Tibial artery (tissue), 4 donors: Measurements from ENCODE around the gene SCUBE1.

Experiments
- DNase-seq, 2 donors: peaks; one replicate each; pipeline ENCODE4 v3.0.0-alpha.2; 2019
- H3K27ac ChIP-seq, 2 donors: fragments of 200-600 bp; sonication (generic) in 1 of 2; 1 replicate in 1 of 2; 2 replicates in 1 of 2; pipeline ENCODE4 v1.5.1; 2018 to 2019; ENCODE audit warnings: mild to moderate bottlenecking in 1 of 2
- H3K27me3 ChIP-seq, 2 donors: fragments of 200-600 bp; sonication (generic) in 1 of 2; one replicate each; pipeline versions ENCODE4 v1.5.1 to v1.6.0; 2016 to 2019
- H3K36me3 ChIP-seq, 3 donors: fragments of 200-600 bp; sonication (generic) in 2 of 3; one replicate each; pipeline ENCODE4 v1.5.1; 2016 to 2019; ENCODE audit warnings: mild to moderate bottlenecking in 2 of 3
- H3K4me1 ChIP-seq, 4 donors: fragments of 200-600 bp; sonication (generic) in 2 of 4; 1 replicate in 3 of 4; 2 replicates in 1 of 4; pipeline ENCODE4 v1.5.1; 2016 to 2019
- H3K4me3 ChIP-seq, 2 donors: fragments of 200-600 bp; sonication (generic) in 1 of 2; 1 replicate in 1 of 2; 2 replicates in 1 of 2; pipeline ENCODE4 v1.5.1; 2018 to 2019; ENCODE audit warnings: mild to moderate bottlenecking in 2 of 2
- H3K9me3 ChIP-seq, 3 donors: fragments of 200-600 bp; sonication (generic) in 1 of 3; one replicate each; pipeline ENCODE4 v1.5.1; 2016 to 2019
- CTCF ChIP-seq, 2 experiments: fragments of 200-600 bp in 1 of 2; fragments of 450-650 bp in 1 of 2; IDR thresholded peaks; one replicate each; pipeline ENCODE4 v1.5.1; 2017 to 2019; ENCODE audit warnings: antibody characterized with exemption in 2 of 2, mild to moderate bottlenecking in 1 of 2, moderate library complexity in 1 of 2
- intact Hi-C: fragments of 100-400 bp; cut with DNase I; formaldehyde crosslinking; loops from one replicate; pipeline ENCODE4 v1.15.0; 2023; ENCODE audit warnings: low total_unique reads

Gene SCUBE1

DNA sequence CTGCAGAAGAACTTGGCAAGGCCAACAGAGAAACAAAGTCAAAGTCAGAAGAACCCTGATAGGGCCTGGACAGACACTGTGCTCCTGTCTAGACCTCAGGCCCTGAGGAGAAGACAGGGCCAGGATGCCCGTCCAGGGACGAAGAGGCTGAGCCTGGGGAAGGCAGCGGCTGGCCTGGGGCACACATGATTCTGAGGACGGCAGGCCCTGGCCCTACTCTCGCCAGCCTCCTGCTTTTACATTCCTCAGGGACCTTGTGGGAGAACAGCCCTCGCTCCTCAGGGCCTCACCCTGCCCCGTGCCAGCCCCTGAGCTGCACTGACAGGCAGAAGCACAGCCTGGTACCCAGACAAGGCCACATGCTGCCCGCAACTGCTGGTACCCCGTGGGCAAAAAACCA is 112.6 kb downstream of the SCUBE1 start:
- DNase-seq = no peak
- no peak for TF ChIP-seq CTCF (IDR thresholded peaks at IDR 0.05)
- intact Hi-C loops = loop anchor here (5.0 kb wide), 1 partner anchor 157 kb away; no protein-coding TSS in a partner anchor

DNA sequence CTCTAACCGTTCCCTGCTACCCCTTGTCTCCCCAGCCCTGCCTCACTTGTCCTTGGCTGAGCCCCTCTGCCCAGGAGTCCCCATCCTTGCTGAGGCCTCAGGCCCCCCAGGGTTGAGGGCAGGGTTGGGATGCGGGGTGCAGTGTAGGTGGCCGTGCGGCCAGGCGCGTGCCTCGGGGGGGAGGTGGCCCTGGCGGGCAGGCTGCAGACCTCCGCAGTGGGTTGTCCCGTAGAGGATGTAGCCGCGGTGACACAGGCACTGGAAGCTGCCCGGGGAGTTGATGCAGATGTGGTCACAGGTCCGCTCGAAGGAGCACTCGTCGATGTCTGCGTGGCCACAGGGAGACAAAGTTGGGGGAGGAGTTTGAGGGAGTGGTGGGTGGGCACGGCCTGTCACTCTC is 114.3 kb downstream of the SCUBE1 start:
- intact Hi-C loops = no loop called here
- no peak for TF ChIP-seq CTCF (IDR thresholded peaks at IDR 0.05)
- H3K36me3 ChIP-seq = no peaks in the 10 kb centered on the region
- no peak overlapping the region for H3K4me3 ChIP-seq
- no peak overlapping the region for H3K27ac ChIP-seq
- H3K4me1 ChIP-seq = peaks cover 0 to 11% (median 0%) of the 10 kb centered on the region in 4 donors
- peaks cover 0 to 58% of the 10 kb centered on the region in 2 donors for H3K27me3 ChIP-seq
- no peak for DNase-seq
- no peaks in the 10 kb centered on the region for H3K9me3 ChIP-seq

More for the DNA sequence above, 112.6 kb downstream of the SCUBE1 start:
- Histone ChIP-seq H3K27ac (no peak overlapping the region), H3K4me1 (peaks cover 0 to 11% (median 0%) of the 10 kb centered on the region in 4 donors), H3K9me3 (no peaks in the 10 kb centered on the region), H3K36me3 (no peaks in the 10 kb centered on the region), H3K4me3 (no peak overlapping the region), H3K27me3 (peaks cover 0 to 73% of the 10 kb centered on the region in 2 donors)

GRCh38 chr22:43228330-43228729 is 114.8 kb downstream of the SCUBE1 start:
- no peak overlapping the region for H3K27ac ChIP-seq
- intact Hi-C loops = no loop called here
- no peaks in the 10 kb centered on the region for H3K9me3 ChIP-seq
- no peak for DNase-seq
- H3K4me1 ChIP-seq = peaks cover 0 to 11% (median 0%) of the 10 kb centered on the region in 4 donors
- no peak overlapping the region for H3K4me3 ChIP-seq
- peaks cover 0 to 55% of the 10 kb centered on the region in 2 donors for H3K27me3 ChIP-seq
- TF ChIP-seq CTCF (IDR thresholded peaks at IDR 0.05) = no peak
- no peaks in the 10 kb centered on the region for H3K36me3 ChIP-seq

DNA sequence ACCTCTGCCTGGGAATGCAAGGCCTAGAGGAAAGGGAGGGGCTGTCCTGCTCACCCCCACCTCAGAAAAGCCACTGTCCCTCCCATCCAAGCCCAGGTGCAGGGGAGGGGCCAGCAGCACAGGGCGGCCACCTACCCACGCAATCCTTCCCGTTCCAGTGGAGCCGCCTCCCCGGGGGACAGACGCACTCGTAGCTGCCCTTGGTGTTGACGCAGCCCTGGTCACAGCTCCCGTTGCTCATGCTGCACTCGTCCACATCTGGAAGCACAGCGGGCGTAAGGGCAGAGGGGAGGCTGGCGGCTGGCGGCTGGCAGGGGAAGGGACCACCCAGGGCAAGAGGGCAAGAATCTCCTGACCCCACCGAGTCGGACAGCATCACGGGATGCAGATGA is 115.9 kb downstream of the SCUBE1 start:
- Histone ChIP-seq H3K27ac (no peak overlapping the region), H3K9me3 (no peaks in the 10 kb centered on the region), H3K27me3 (peaks cover 0 to 57% of the 10 kb centered on the region in 2 donors), H3K4me3 (no peak overlapping the region), H3K36me3 (no peaks in the 10 kb centered on the region), H3K4me1 (peaks cover 0 to 17% (median 0%) of the 10 kb centered on the region in 4 donors)
- TF ChIP-seq CTCF (IDR thresholded peaks at IDR 0.05) = no peak
- intact Hi-C loops = no loop called here
- DNase-seq = no peak

DNA sequence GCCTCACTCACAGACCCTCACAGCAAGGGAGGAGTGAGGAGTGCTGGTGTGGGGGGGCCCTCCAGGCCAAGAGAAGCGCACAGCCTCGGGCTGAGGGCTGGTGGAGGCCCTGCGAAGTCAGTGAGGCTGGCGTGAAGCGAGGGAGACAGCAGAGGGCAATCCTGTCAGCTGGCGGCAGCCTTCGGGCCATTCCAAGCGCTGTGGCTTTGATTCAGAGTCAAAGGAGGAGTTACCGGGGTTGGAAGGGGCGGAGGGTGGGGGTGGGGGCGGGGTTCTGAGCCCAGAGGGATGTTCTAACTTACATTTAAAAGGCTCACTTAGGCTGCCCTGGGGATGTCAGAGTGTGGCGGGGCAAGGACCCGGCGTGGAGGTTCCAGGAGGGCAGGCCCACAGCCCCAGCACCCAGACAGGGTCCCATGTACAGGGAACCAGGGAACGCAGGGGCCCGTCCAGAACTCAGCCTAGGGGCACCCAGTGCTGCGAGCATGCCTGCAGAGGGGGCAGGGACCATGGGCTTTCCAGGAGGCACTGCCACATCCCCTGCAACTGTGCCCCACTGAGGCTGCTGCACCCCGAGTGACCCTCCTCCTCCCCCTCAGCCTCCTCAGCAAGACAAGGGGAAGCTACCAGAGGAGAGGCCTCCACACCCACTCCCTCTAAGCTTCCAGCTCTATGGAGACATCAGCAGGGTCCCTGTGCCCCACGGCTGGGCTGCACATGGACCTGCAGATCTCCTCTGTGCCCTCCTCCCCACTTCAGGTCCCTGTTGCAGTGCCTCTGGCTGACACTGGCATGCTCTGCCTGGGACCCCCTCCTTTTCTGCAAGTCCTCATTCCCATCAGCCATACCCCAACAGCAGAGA is 116.6 kb downstream of the SCUBE1 start:
- DNase-seq = no peak
- Histone ChIP-seq H3K27ac (no peak overlapping the region), H3K4me3 (no peak overlapping the region), H3K36me3 (no peaks in the 10 kb centered on the region), H3K27me3 (peaks cover 0 to 54% of the 10 kb centered on the region in 2 donors), H3K9me3 (no peaks in the 10 kb centered on the region), H3K4me1 (peaks cover 0 to 19% (median 0%) of the 10 kb centered on the region in 4 donors)
- intact Hi-C loops = no loop called here
- TF ChIP-seq CTCF (IDR thresholded peaks at IDR 0.05) = no peak
